HG03378 (cell line): ENCODE results near the gene PLPPR3.
"Not testable (repeated sequence)": the region's sequence is repeated elsewhere in the genome, so short reads cannot be mapped to it uniquely, and the experiment has no call there.

Experiments used
- ATAC-seq: cut with Tn5 transposase; IDR thresholded peaks from one replicate; pipeline ENCODE4 v1.9.1; 2021; ENCODE audit warnings: mild to moderate bottlenecking, moderate library complexity; ENCODE audit not compliant: unreplicated experiment

The PLPPR3 gene

GRCh38 chr19:829129-829758 lies 7.5 kb upstream of the PLPPR3 start:
- ATAC-seq, result no peak

- ATAC-seq, result no peak
These were observed 6.1 kb upstream of the PLPPR3 start, which contains the start of gene AZU1 for GRCh38 chr19:827710-828321. TSS of gene AZU1 (plus strand) at chr19:827837. CDS start at chr19:827847, 10 bp downstream.

GRCh38 chr19:827314-827709 lies 5.6 kb upstream of the PLPPR3 start:
- no peak for ATAC-seq

GRCh38 chr19:825897-826644 lies 4.3 kb upstream of the PLPPR3 start:
- no peak for ATAC-seq

GRCh38 chr19:824885-825284 lies 3.1 kb upstream of the PLPPR3 start:
- no peak for ATAC-seq

GRCh38 chr19:823565-824121 lies 1.9 kb upstream of the PLPPR3 start:
- ATAC-seq, result no peak

- no peak for ATAC-seq
These were observed 427 bp downstream of the PLPPR3 start for GRCh38 chr19:821231-821824.

- ATAC-seq, result not testable (repeated sequence)
These were observed 1.5 kb downstream of the PLPPR3 start for GRCh38 chr19:820212-820611.

- no peak for ATAC-seq
These were observed 5.3 kb downstream of the PLPPR3 start for GRCh38 chr19:816500-816857.

GRCh38 chr19:815775-816499 lies 5.8 kb downstream of the PLPPR3 start:
- ATAC-seq, result no peak

GRCh38 chr19:815079-815774 lies 6.5 kb downstream of the PLPPR3 start:
- no peak for ATAC-seq

- no peak for ATAC-seq
These were observed 7.3 kb downstream of the PLPPR3 start for GRCh38 chr19:814152-815078.

- no peak for ATAC-seq
These were observed 8.3 kb downstream of the PLPPR3 start for GRCh38 chr19:813219-814151.

- ATAC-seq, result no peak
These were observed 9.0 kb downstream of the PLPPR3 start for GRCh38 chr19:812747-813218.

- ATAC-seq, result no peak
These were observed 9.6 kb downstream of the PLPPR3 start for GRCh38 chr19:812049-812746.

- ATAC-seq, result no peak
These were observed 10.2 kb downstream of the PLPPR3 start for GRCh38 chr19:811506-812048.

- no peak for ATAC-seq
These were observed 10.8 kb downstream of the PLPPR3 start for GRCh38 chr19:810883-811489.
